GM21360 (cell line): Measurements from ENCODE around the gene CTF1.

Experiments
- ATAC-seq: cut with Tn5 transposase; IDR thresholded peaks from one replicate; pipeline ENCODE4 v1.9.1; 2021; ENCODE audit warnings: mild to moderate bottlenecking, moderate library complexity; ENCODE audit not compliant: unreplicated experiment

CTF1 gene

DNA sequence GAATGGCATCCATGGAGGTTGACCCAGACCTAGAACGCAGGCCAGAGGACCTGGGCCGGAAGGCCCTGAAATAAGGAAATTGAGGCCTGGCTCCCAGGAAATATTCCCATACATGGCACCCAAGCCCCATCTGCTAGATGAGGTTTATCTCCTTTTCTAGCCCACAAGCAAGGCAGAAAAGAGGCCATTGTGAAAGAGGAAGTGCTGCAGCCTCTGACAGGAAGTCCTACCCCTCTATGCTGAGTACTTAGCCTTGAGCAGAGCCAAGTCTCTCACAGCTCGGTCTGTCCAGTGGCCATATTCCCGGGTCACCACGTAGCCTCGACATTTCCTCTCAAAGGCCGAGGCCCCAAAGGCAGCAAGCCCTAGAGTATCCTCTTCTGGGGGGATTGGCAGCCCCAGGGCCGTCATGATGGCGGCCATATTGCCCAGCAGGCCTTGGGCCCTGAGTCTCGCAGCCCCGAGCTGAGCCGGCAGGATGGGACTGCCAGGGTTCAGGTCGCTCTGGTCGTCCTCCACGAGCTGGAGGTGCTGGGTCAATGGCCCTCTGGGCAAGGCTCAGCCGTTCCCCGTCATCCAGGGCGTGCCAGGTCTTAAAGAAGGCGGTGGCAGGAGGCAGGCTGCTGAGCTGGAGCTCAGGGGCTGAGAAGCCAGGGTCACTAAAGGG is 7.8 kb downstream of the CTF1 start:
- no peak for ATAC-seq

DNA sequence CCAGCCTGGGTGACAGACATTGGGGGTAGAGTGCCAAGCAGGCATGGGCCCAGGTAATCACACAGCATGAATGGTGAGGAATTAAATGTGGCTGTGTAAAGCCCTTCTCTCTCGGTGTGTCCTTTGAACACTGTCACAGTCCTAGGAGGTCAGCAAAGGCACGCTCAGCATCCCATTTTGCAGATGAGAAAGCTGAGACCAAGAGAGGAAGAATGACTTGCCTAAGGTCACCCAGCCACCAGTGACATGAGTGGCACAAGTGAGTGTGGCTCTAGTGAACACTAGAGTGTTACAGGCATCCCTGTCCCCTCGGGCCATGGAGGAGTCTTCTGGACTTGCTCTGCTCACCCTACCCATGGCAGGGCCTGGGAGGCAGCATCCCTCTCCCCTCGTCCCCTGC is 10.7 kb downstream of the CTF1 start:
- no peak for ATAC-seq

DNA sequence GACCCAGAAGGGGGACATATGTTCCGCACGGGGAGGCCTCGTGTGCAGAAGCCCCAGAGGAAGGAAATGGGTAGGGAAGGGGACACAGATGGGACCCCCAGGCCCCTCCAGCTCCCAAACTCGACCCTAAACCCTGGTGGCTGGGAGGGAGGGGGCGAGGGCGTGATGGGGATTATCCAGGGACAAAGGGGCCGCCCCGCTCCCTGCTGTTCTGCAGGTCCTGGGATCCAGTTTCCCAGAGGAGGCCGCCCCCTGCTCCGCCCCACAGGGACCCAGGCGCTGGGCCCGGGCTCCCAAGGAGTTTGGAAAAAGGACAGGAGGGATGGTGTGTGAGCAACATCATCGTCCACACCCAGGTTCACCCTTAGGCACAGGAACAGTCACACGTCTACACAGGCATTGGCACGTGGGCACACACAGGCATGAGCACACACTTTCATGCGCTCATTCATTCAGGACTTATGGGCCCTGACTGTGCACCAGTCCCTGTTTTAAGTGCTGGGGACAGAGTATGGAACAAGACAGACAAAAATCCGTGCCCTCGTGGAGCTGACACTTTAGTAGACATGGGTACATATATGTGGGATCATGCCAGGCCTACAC is 14.1 kb downstream of the CTF1 start:
- ATAC-seq: no peak

DNA sequence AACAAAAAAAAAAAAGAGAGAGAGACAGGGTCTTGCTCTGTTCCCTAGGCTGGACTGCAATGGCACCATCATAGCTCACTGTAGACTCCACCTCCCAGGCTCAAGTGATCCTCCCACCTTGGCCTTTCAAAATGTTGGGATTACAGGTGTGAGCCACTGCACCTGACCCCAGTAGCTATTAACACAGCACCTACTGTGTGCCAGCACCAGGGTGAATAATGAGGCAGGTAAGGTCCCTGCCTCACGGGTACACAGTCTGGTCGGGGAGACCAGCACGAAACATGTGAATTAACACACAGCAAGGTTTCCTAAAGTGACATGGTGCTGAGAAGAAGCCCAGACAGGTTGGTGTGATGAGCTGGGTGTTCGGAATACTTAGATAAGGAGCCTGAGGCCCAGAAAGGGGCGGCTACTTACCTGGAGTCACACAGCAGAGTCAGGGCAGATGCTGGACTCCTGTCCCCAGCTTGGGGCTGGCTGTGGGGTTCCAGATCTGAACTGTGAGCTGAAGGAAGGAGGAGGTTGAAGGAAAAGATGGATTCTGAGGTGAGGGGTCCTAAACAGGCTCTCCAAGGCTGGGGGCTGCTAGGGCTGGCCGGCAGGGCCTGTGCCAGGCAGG is 16.5 kb downstream of the CTF1 start:
- ATAC-seq: no peak

DNA sequence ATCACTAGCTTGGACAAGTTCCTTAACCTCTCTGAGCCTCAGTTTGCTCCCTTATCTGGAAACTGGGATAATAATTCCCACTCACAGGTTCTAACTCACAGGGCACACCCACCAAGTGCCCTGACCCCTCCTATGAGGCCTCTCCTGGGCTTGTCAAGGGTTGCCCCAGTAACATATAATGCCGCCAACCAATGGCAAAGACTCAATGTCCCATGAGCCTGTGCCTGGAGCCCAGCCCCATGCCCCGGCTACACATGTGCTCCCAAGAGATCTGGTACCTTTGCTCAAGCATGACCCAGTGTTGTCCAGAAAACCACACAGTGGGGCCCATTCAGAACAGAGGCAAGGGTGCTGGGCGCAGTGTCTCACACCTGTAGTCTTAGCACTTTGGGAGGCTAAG is 18.4 kb downstream of the CTF1 start:
- ATAC-seq: no peak

DNA sequence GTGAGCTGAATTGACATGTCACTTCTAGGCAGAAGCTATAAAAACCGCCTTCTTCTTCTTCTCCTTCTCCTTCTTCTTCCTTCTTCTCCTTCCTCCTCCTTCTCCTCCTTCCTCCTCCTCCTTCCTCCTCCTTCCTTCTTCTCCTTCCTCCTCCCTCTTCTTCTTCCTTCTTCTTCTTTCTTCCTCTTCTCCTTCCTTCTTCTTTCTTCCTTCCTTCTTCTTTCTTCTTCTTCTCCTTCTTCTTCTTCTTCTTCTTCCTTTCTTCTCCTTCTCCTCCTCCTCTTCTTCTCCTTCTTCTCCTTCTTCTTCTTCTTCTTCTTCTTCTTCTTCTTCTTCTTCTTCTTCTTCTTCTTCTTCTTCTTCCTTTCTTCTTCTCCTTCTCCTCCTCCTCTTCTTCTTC is 22.2 kb downstream of the CTF1 start:
- no peak for ATAC-seq

DNA sequence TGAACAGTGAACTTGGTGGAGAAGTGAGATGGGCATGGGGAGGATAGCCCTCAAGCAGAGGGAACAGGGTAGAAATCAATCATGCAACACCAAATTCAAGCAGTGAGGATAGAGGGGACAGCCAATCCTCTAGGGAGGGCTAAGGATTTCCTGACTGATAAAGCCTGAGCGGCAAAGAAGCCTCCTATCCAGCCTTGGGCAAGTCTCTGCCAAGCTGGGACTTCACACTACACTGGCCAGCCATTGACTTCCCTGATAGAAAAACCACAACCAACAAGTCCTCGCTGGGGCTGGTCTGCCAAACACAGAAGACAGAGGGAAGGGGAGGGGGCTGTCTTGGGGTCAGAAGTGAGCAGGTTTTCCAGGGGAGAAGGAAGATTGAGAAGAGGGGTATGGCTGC is 24.5 kb downstream of the CTF1 start:
- no peak for ATAC-seq

DNA sequence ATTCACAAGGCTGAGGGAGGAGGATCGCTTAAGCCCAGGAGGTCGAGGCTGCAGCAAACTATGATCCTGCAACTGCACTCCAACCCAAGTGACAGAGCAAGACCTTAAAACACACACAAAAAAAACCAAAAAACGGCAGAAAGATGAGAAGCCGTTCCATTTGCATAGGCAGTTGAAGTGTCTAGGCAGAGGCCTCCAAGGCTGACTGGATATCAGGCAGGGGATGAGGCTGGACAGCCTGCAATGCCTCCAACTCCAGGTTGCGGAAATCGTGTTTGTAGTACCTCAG is 25.0 kb downstream of the CTF1 start:
- ATAC-seq: no peak

DNA sequence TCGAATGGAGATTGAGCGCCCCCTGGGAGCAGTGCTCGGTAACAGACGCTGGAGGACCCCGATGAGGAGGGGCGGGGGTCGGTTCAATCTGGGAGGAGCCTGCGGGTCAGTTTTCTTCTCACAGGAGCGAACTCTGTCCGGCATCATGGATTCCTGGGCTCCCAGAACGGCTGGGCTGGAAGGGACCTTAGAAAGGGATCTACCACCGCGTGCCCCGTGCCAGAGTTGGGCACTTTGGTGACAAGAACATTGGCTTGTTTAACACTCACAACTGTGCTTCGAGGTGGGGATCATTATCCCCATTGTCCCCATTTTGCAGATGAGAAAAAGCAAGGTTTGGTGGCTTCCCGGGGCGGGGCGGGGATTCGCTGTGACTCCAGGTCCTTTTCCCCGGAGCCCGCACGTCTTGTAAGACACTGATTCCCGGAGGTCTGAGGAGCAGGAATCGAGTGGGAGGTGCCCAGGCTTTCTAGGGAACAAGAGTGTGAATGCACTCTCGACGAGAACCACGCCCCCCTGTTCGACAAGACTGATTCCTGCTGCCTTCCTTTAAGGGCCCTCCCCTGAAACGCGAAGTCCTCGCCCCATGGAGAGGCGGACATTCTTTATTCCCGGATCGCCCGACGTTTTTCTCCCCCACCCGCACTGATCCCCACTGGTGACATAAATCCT is 25.5 kb downstream of the CTF1 start:
- no peak for ATAC-seq

DNA sequence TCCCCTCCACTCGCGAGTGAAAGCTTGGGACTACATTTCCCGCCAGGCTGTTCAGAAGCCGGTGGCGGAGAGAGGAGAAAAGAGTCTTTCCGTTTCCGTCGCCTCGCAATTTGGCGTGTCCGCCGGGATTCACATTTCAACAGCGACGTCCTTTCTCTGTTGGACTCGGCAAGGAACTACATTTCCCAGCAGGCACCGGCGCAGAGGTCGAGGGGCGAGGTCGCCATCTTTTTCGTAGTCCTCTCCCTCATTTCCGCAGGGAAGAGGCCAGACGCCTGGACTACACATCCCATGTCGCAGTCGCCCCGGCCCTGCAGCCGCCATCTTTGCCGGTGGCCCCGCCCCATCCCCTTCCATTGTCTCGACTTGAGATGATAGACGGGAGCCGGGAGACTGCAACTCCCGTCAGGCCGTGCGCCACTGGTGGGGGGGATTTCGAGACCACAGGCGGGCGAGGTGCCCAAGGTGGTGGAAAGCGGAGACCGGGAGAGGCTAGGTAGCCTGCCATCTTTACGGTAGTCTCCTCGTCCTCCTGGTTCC is 26.1 kb downstream of the CTF1 start:
- peak; percentile 57 for ATAC-seq

DNA sequence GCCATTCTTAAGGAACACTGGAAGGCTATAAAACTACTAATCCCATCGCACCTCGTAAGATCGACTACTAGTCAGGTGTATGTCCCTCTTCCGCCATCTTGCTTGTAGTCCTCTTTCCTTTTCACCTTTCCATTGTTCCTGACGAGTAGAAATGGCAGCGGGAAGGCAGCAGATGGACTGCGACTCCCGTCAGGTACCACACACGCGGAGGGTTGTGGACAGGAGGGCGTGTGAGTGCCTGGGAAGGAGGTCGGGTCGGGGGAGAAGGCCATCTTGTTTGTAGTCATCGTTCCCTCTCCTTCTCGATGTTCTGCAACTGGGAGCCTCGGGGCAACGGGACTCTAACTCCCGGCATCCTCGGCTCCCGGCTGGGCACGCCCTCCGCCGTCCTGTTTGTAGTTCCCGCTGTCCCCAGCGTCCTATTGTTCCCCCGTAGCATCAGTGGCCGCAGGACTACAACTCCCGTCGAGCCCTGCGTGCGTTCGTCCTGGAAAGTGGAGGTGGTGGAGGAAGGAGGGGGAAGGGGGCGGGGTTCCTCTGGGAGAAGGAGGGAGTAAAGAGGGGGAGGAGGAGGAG is 26.6 kb downstream of the CTF1 start:
- ATAC-seq: peak; percentile 59

DNA sequence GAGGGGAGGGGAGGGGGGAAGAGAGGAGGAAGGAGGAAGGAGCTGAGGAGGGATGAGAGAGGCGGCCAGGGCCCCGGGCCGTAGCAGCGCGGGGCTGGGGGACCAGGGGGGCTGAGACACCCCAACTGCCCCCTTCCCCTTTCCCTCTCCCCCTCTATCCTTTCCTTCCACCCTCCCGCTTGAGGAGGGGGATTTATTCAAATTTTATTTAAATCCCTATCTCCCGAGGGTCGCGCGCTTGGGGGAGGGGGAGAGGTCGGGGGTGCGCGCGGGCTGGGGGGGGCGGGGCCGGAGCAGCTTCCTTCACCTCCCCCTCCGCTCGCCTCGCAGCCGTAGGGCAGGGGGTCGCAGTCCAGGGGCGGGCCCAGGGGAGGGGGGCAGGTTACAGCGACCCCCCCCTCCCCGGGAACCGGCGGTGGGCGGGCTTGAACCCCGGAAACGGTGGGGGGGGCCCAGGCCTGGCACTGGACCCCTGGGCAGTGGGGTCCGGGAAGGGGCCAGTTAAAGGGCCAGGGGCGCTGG is 27.2 kb downstream of the CTF1 start, which contains the start of gene FBXL19:
TSS of gene FBXL19 (plus strand) at position 19 of the 522 bp plus-strand sequence. CDS start 2,183 bp downstream, outside the sequence.
- no peak for ATAC-seq

DNA sequence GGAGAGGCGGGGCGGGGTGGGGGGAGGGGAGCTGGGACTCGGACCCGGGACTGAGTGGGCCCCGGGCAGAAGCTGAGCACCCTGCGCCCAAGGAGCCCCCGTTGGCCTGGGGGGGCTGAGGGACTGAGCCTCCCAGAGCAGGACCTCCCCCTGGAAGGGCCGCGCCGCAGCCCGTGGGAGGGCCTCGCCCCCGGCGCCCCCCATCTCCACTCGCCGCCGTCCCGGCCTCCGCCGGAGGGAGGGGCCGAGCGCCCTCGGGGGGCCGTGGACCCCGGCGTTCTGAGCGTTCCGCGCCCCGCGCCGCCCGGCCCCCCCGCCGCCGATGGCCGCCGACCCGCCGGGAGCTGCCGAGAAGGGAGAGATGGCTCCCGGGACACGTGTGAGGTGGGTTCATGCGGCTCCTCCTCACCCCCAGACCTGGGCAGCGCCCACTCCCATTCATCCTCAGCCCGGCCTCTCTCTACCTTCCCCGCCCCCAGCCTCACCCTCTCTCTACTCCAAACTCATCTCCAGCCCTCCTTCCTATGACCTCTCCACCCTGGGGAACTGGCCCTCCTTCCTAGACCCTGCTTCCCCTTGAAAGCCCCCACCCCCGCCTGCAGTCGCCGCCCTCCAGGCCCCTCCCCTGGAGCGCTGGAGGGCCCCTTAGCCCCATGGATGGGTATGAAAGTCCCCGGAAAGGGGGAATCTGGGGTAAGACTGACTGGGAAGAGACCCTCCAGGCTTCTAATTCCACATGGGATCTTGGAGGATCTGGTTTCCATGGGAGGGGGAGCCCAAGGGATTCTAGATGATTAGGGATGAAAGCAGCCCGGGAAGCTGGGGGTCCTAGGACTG is 27.9 kb downstream of the CTF1 start:
- ATAC-seq: no peak

DNA sequence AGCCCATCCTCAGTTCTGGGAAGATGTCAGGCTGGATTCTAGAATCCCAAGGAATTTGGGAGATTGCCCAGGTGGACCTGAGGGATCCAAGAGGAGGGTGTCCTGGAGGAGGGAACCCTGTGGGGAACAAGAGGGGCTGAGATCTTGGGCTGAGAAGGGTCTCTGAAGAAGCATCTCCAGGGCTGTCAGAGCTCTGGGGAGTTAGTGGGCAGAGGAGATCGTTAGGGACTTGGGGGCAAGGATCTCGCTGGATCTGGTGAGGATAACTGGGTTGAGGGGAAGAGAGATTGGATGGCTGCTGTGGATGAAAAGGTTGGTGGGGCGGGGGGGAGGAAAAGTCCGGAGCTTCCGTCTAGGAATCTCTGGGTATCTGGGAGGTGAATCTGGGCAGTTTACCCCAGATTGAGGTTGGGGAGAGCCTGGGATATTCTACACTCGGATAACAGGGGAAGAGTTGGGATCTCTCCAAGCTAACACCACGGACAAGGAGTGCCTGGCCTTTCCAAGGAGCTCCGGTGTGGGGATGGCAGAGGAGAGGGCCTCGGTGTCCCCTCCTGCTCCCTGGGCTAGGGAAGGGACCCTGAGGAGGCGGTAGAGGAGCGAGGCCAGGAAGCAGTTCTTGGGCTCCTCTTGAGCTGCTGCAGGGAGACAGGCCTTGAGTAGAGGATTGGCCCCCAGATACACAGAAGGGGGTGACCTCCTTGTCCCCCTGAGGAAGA is 28.7 kb downstream of the CTF1 start:
- ATAC-seq: no peak

DNA sequence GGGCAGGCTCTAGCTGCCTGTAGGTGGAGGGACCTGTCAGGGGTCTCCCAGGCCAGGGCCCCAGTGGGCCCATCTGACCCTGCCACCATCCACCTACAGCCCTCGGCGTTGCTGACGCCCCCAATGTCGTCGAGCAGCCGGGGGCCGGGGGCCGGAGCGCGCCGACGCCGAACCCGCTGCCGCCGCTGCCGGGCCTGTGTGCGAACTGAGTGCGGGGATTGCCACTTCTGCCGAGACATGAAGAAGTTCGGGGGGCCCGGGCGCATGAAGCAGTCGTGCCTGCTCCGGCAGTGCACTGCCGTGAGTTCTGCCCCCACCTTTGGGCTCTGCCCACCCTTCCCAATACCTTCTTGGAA is 29.2 kb downstream of the CTF1 start:
- ATAC-seq: no peak

DNA sequence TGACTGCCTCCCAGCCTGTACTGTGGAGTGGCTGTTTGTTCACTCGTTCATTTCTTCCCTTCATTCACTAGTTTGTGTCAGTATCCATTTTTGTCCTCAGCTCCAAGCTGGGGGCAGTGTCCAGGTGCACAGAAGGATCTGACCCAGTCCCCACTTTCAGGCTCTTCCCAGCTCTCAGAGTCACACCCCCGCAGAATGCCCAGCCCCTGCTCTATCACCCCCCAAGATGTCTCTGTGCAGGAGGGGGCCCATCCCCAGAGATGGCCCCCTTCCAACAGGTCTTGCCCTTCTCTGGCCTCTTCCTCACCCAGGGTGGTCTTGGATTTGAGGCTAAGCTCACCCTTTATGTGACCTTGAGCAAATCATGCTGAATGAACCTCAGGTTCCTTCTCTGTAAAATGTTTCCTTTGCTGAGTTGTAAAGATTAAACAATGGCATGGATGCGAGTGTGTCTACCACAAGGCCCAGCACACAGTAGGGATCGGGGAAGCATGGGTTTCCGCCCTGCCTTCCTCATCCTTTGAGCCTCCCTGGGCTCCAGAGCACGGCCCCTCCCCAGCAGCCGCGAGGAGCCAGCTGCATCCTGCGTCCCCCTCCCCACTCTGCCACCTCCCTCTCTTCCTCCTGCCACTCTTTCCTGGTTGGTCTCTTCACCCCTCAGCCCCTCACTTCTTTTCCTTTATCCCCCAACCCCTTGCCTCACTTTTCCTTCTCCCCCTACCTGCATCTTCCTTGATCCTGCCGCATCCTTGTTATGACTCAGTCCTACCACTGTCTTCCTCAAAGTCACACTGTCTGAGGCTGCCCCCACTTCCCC is 29.8 kb downstream of the CTF1 start:
- no peak for ATAC-seq

DNA sequence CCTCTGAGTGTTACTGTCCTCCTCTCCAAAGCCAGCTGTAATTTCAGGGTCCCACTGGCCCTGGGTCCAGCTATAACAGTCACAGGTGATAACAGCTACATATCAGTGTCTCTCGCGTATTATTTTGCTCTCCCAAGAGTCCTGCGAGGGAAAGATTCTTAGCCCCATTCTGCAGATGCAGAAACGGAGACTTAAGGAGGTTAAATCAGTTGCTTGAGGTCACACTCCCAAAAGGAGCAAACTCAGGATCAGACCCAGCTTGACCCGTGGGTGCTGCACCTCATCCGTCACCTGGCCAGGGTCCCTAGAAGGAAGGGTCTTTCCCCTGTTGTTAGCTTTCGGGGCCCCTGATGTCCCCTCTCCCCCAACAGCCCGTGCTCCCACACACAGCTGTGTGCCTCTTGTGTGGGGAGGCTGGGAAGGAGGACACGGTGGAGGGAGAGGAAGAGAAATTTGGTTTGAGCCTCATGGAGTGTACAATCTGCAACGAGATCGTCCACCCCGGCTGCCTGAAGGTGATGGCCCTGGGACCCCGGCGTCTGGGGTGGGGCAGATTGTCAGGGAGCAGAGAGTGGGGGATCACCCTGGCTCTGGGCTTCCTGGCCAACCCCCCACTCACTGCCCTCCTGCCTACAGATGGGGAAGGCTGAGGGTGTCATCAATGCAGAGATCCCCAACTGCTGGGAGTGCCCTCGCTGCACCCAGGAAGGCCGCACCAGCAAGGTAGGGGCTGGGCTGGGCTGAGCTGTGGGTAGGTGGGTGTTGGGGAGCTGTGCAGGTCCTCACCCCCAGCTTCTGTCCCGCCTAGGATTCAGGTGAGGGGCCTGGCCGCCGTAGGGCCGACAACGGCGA is 30.7 kb downstream of the CTF1 start:
- no peak for ATAC-seq

DNA sequence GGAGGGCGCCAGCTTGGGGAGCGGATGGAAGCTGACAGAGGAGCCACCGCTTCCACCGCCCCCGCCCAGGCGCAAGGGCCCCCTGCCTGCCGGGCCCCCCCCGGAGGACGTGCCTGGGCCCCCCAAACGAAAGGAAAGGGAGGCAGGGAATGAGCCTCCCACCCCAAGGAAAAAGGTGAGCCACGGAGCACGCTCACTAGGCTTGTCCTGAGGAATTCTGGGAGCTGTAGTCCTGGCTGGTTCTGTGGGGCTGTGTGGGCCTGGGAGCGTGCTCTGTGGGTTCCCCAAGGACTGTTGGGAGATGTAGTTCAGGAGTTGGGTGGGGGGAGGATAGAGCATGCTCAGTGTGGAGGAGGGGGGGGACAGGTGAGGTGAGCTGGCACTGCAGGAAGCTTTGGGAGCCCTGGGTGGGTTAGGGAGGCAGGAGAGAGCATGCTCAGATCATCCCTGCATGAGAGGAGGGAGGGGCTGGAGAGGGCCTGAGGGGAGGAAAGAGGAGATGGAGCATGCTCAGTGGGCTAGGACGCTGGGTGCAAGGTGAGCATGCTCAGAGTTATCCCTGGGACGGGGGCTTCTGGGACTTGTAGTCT is 31.5 kb downstream of the CTF1 start:
- ATAC-seq: no peak
